Mesothelial cell of epicardium (in vitro differentiated cells): ENCODE results near the gene TMSB10. TPM values are rescaled to one million over a fixed set of nuclear protein-coding genes. Genes with fewer than 3 reads are reported as not detected.
"Not testable (repeated sequence)": the region's sequence is repeated elsewhere in the genome, so short reads cannot be mapped to it uniquely, and the experiment has no call there.

Experiments used
- DNase-seq, 2 experiments: peaks; one replicate each; pipeline ENCODE4 v3.0.0; 2021; ENCODE audit warnings: low spot score in 2 of 2; ENCODE audit not compliant: unreplicated experiment in 2 of 2
- H3K27ac Mint-ChIP-seq: 2 replicates; pipeline ENCODE4 v1.8.0; 2021; ENCODE audit warnings: mixed read lengths
- H3K27me3 Mint-ChIP-seq: 2 replicates; pipeline ENCODE4 v1.8.0; 2021; ENCODE audit warnings: low read depth, mixed read lengths
- H3K36me3 Mint-ChIP-seq: 2 replicates; pipeline ENCODE4 v1.8.0; 2021; ENCODE audit warnings: mixed read lengths
- H3K4me1 Mint-ChIP-seq: 2 replicates; pipeline ENCODE4 v1.8.0; 2021; ENCODE audit warnings: mixed read lengths
- H3K4me3 Mint-ChIP-seq: 2 replicates; pipeline ENCODE4 v1.8.0; 2021; ENCODE audit warnings: mild to moderate bottlenecking, moderate library complexity, mixed read lengths
- H3K9me3 Mint-ChIP-seq: 2 replicates; pipeline ENCODE4 v1.8.0; 2021; ENCODE audit warnings: mixed read lengths
- total RNA-seq: library from RNA; stranded (reverse); gene quantifications from 3 replicates; pipeline ENCODE4 v1.2.1, GENCODE V29; 2021
- TF ChIP-seq, protein P1 (sequence below): fragments of 200-600 bp; sonication (generic); IDR thresholded peaks from one replicate; pipeline ENCODE4 v1.5.0; 2021; ENCODE audit warnings: antibody characterized with exemption; ENCODE audit not compliant: unreplicated experiment

The TMSB10 gene
- total RNA-seq, 1 donor from 2014 or later, result 1,289 TPM

DNA sequence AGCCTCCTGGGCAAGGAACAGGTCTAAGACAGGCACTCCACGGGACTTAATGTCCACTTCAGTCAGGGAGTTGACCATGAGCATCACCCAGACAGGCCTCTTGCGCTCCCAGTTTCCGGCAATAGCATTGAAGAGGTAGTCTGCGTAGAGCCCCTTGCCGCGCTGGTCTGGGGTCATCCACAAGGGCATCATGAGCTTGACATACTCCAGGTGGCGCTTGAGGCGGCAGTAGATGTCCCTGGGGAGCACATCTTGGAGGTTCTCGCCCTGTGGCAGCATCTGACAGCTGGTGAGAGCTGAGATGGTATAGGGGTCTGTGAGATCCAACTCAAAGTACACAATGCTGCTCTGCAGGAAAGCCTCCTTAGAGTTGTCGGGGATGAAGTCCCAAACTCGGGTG, 35.1 kb upstream of the TMSB10 start:
- Mint-ChIP-seq H3K27ac (no peak overlapping the region), H3K4me3 (no peak overlapping the region), H3K4me1 (no peaks in the 10 kb centered on the region), H3K27me3 (peaks cover 64% of the 10 kb centered on the region), H3K36me3 (no peaks in the 10 kb centered on the region), H3K9me3 (no peaks in the 10 kb centered on the region)
- no peak for DNase-seq
- TF ChIP-seq, protein P1, sequence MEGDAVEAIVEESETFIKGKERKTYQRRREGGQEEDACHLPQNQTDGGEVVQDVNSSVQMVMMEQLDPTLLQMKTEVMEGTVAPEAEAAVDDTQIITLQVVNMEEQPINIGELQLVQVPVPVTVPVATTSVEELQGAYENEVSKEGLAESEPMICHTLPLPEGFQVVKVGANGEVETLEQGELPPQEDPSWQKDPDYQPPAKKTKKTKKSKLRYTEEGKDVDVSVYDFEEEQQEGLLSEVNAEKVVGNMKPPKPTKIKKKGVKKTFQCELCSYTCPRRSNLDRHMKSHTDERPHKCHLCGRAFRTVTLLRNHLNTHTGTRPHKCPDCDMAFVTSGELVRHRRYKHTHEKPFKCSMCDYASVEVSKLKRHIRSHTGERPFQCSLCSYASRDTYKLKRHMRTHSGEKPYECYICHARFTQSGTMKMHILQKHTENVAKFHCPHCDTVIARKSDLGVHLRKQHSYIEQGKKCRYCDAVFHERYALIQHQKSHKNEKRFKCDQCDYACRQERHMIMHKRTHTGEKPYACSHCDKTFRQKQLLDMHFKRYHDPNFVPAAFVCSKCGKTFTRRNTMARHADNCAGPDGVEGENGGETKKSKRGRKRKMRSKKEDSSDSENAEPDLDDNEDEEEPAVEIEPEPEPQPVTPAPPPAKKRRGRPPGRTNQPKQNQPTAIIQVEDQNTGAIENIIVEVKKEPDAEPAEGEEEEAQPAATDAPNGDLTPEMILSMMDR, result no peak

GRCh38 chr2:84872691-84873090, 32.8 kb upstream of the TMSB10 start:
- H3K27ac Mint-ChIP-seq, H3K4me3 Mint-ChIP-seq, DNase-seq, H3K36me3 Mint-ChIP-seq, H3K4me1 Mint-ChIP-seq, H3K9me3 Mint-ChIP-seq: not testable (repeated sequence)
- peaks cover 72% of the 10 kb centered on the region for H3K27me3 Mint-ChIP-seq

- TF ChIP-seq, protein P1, result no peak
- H3K4me3 Mint-ChIP-seq, result no peak overlapping the region
- H3K27me3 Mint-ChIP-seq, result peaks cover 78% of the 10 kb centered on the region
- no peaks in the 10 kb centered on the region for H3K4me1 Mint-ChIP-seq
- no peaks in the 10 kb centered on the region for H3K36me3 Mint-ChIP-seq
- DNase-seq, result no peak
- H3K9me3 Mint-ChIP-seq, result no peaks in the 10 kb centered on the region
- no peak overlapping the region for H3K27ac Mint-ChIP-seq
Observed at GRCh38 chr2:84873350-84873749, 32.1 kb upstream of the TMSB10 start.

GRCh38 chr2:84874381-84875212, 30.9 kb upstream of the TMSB10 start:
- H3K4me3 Mint-ChIP-seq, result no peak overlapping the region
- TF ChIP-seq, protein P1, result no peak

GRCh38 chr2:84875213-84875560, 30.3 kb upstream of the TMSB10 start:
- no peak overlapping the region for H3K27ac Mint-ChIP-seq
- no peaks in the 10 kb centered on the region for H3K9me3 Mint-ChIP-seq
- TF ChIP-seq, protein P1, result no peak
- H3K4me1 Mint-ChIP-seq, result peaks cover 3% of the 10 kb centered on the region
- no peak for DNase-seq
- H3K36me3 Mint-ChIP-seq, result no peaks in the 10 kb centered on the region
- peaks cover 86% of the 10 kb centered on the region for H3K27me3 Mint-ChIP-seq
- H3K4me3 Mint-ChIP-seq, result no peak overlapping the region

More at GRCh38 chr2:84874381-84875212, 30.9 kb upstream of the TMSB10 start:
- Mint-ChIP-seq H3K27ac (no peak overlapping the region), H3K9me3 (no peaks in the 10 kb centered on the region), H3K36me3 (no peaks in the 10 kb centered on the region), H3K4me1 (no peaks in the 10 kb centered on the region), H3K27me3 (peaks cover 84% of the 10 kb centered on the region)
- DNase-seq, result no peak

- H3K36me3 Mint-ChIP-seq, H3K4me1 Mint-ChIP-seq, H3K9me3 Mint-ChIP-seq, H3K4me3 Mint-ChIP-seq, H3K27ac Mint-ChIP-seq, DNase-seq: not testable (repeated sequence)
- H3K27me3 Mint-ChIP-seq, result peaks cover 86% of the 10 kb centered on the region
Observed at GRCh38 chr2:84875619-84876018, 29.8 kb upstream of the TMSB10 start.

GRCh38 chr2:84876369-84876768, 29.1 kb upstream of the TMSB10 start:
- no peak for DNase-seq

More at GRCh38 chr2:84876369-84876768, 29.1 kb upstream of the TMSB10 start:
- TF ChIP-seq, protein P1, result no peak
- Mint-ChIP-seq H3K27ac (no peak overlapping the region), H3K36me3 (no peaks in the 10 kb centered on the region), H3K9me3 (no peaks in the 10 kb centered on the region), H3K27me3 (peaks cover 86% of the 10 kb centered on the region), H3K4me3 (no peak overlapping the region), H3K4me1 (peaks cover 11% of the 10 kb centered on the region)
